Left ventricle myocardium inferior (tissue), 1 donor: ENCODE results near the gene GNB3. TPM values are rescaled to one million over a fixed set of nuclear protein-coding genes. Genes with fewer than 3 reads are reported as not detected.
A peak's percentile ranks its signal among the peaks of the same experiment; 100 is the strongest.

ENCODE experiments used
- DNase-seq: peaks from one replicate; pipeline ENCODE4 v3.0.0-alpha.2; 2020
- H3K27ac ChIP-seq: fragments of 200-600 bp; replicated peaks from 2 replicates; pipeline ENCODE4 v1.8.0; 2021
- H3K27me3 ChIP-seq: fragments of 200-600 bp; 2 replicates; pipeline ENCODE4 v1.8.0; 2021; ENCODE audit warnings: low read depth
- H3K36me3 ChIP-seq: fragments of 200-600 bp; 2 replicates; pipeline ENCODE4 v1.8.0; 2021
- H3K4me1 ChIP-seq: fragments of 200-600 bp; 2 replicates; pipeline ENCODE4 v1.8.0; 2021
- H3K4me3 ChIP-seq: fragments of 200-600 bp; 2 replicates; pipeline ENCODE4 v1.8.0; 2021; ENCODE audit warnings: mild to moderate bottlenecking, moderate library complexity
- H3K9me3 ChIP-seq: fragments of 200-600 bp; replicated peaks from 2 replicates; pipeline ENCODE4 v1.8.0; 2021
- CTCF ChIP-seq: fragments of 200-600 bp; IDR thresholded peaks from 2 replicates; pipeline ENCODE4 v1.8.0; 2021; ENCODE audit warnings: antibody characterized with exemption, mild to moderate bottlenecking, borderline replicate concordance
- intact Hi-C: fragments of 100-400 bp; cut with micrococcal nuclease; formaldehyde crosslinking; loops from one replicate; pipeline ENCODE4 v1.11.0; 2022
- total RNA-seq: library from RNA; stranded (reverse); fragmentation: NEBNext Ultra II Directional; extraction: Animal tissue kit (Norgen Biotek cat#: 25700); gene quantifications from one replicate; pipeline ENCODE4 v1.2.1, GENCODE V29; 2021
- donor health status: DM: no; HTN: yes; CAD: no; lungs with severe emphysema.

The GNB3 gene
- total RNA-seq, 1 donor from 2014 or later = 7.5 TPM

GRCh38 chr12:6866163-6866919, 25.6 kb downstream of the GNB3 start:
- peak overlapping the region; percentile 100 for H3K4me3 ChIP-seq

GRCh38 chr12:6866920-6867412, 26.2 kb downstream of the GNB3 start:
- intact Hi-C loops = no loop called here
- H3K27ac ChIP-seq = peak overlapping the region; percentile 99

More at GRCh38 chr12:6866163-6866919, 25.6 kb downstream of the GNB3 start:
- H3K4me1 ChIP-seq = peaks cover 43% of the 10 kb centered on the region
- peak overlapping the region; percentile 99 for H3K27ac ChIP-seq
- intact Hi-C loops = no loop called here
- H3K36me3 ChIP-seq = peaks cover 63% of the 10 kb centered on the region
- no peaks in the 10 kb centered on the region for H3K27me3 ChIP-seq
- TF ChIP-seq CTCF = no peak
- DNase-seq = no peak
- H3K9me3 ChIP-seq = no peaks in the 10 kb centered on the region

GRCh38 chr12:6867413-6868210, 26.9 kb downstream of the GNB3 start, which contains the start of gene TPI1:
TSS of gene TPI1 (plus strand) at chr12:6867531. CDS start at chr12:6867567, 36 bp downstream.
- H3K27ac ChIP-seq = peak within 1 kb of the TSS; percentile 99
- DNase-seq = peak; percentile 88
- TF ChIP-seq CTCF = no peak
- peaks cover 53% of the 10 kb centered on the region for H3K36me3 ChIP-seq
- intact Hi-C loops = no loop called here
- H3K9me3 ChIP-seq = no peaks in the 10 kb centered on the region
- H3K4me3 ChIP-seq = peak within 1 kb of the TSS; percentile 100
- H3K27me3 ChIP-seq = no peaks in the 10 kb centered on the region
- peaks cover 56% of the 10 kb centered on the region for H3K4me1 ChIP-seq

More at GRCh38 chr12:6866920-6867412, 26.2 kb downstream of the GNB3 start:
- Histone ChIP-seq H3K9me3 (no peaks in the 10 kb centered on the region), H3K36me3 (peaks cover 60% of the 10 kb centered on the region), H3K27me3 (no peaks in the 10 kb centered on the region), H3K4me3 (peak overlapping the region; percentile 100), H3K4me1 (peaks cover 50% of the 10 kb centered on the region)
- TF ChIP-seq CTCF = no peak
- DNase-seq = no peak

GRCh38 chr12:6868211-6869048, 27.7 kb downstream of the GNB3 start:
- peaks cover 62% of the 10 kb centered on the region for H3K4me1 ChIP-seq
- no peak for DNase-seq
- intact Hi-C loops = no loop called here
- no peaks in the 10 kb centered on the region for H3K27me3 ChIP-seq
- peaks cover 46% of the 10 kb centered on the region for H3K36me3 ChIP-seq
- no peak for TF ChIP-seq CTCF
- peak overlapping the region; percentile 100 for H3K4me3 ChIP-seq
- peak overlapping the region; percentile 99 for H3K27ac ChIP-seq
- no peaks in the 10 kb centered on the region for H3K9me3 ChIP-seq
